HG03066 (cell line): ENCODE results near the gene TCAF1.

Experiments
- ATAC-seq: cut with Tn5 transposase; IDR thresholded peaks from one replicate; pipeline ENCODE4 v1.9.1; 2021; ENCODE audit warnings: low read depth; ENCODE audit not compliant: unreplicated experiment

The TCAF1 gene

GRCh38 chr7:143901668-143902331, at the start of gene TCAF1:
TCAF1 (minus strand) TSS chr7:143902176; CDS start chr7:143876608, 25,568 bp downstream.
- ATAC-seq: peak; percentile 92

DNA sequence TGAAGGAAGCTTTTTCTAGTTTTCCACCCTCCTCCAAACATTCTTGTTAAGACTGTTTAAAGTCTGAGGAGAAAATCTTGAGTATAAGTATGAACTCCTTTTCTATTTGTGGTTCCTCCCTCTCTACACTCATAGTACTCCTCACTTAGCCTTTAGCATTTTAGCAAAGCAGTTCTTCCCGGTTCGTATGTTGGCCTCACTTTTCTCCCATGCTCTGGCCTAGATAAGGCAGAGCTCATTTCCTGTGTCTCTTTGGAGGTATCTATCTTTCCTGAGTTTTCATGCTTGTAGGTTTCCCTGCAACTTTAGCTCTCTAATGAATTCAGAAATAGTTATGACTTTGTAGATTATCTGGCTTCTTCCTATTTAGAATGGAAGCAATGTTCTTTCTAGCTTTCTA, 46.8 kb upstream of the TCAF1 start:
- ATAC-seq: no peak

- ATAC-seq: no peak
Measured at GRCh38 chr7:143947111-143947510, 45.1 kb upstream of the TCAF1 start.

- ATAC-seq: no peak
Measured at GRCh38 chr7:143945423-143945822, 43.4 kb upstream of the TCAF1 start.

DNA sequence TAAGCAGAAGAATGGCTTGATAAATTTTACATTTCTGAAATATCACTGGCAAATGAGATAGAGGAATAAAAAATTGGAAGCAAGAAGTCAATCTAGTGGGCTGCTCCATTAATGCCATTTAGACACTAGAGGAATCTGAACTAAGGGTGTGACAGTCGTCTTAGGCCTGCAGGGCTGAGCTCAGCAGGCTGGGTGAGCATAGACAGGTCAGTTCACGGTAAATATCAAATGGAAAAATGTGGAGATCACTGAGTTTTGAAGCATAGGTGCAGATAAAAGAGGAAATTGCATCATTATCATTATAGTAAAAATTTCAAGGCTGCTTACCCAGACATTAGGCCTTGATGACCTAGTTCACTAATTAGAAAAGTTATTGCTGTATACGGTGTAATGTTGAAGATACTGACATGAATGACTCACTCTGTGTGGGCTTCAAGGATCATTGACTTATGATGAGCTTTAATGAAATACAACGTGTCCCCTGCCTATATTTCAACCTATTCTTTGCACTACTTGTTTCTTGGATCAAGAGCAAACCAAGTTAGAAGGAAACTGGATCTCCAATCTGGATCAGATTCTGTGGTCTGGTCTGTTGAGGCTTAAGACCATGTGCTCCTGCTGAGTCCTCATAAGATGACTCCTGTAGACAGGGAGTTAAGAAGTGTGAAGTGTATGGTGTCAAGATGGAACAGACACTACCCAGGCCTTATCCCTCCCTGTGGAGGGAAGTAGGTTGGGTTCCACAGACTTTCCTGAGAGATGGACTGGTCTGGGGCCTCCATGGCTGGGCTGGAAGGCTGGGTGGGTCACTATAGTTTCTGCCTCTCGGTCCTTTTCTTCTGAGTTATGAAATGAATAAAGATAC, 36.6 kb upstream of the TCAF1 start:
- no peak for ATAC-seq

GRCh38 chr7:143936087-143937009, 34.4 kb upstream of the TCAF1 start:
- ATAC-seq: no peak

- ATAC-seq: no peak
Measured at GRCh38 chr7:143934526-143935325, 32.8 kb upstream of the TCAF1 start, which contains the start of gene OR2F2. OR2F2 (plus strand) TSS chr7:143935233; CDS start chr7:143935233, 0 bp downstream.

- ATAC-seq: no peak
Measured at GRCh38 chr7:143931739-143932138, 29.8 kb upstream of the TCAF1 start.

- no peak for ATAC-seq
Measured at GRCh38 chr7:143929224-143929920, 27.4 kb upstream of the TCAF1 start.

DNA sequence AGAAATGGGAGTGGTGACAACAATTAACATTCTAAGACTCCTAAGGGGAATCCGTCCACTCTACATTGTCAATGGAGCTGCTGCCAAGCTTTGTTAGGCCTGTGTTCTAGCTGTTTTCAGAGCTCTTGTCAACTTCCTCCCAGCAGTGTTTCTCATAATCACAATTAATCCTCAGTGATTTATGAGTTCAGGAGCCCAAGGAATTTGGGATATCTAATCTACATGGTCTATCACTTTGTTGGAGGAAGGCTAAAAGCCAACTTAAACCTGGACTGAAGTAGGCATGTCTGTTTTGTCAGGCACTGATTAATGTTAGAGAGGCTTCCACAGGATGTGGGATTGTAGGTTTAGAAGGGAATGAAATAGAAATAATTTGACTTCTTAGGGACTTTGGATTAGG, 22.9 kb upstream of the TCAF1 start:
- ATAC-seq: no peak

DNA sequence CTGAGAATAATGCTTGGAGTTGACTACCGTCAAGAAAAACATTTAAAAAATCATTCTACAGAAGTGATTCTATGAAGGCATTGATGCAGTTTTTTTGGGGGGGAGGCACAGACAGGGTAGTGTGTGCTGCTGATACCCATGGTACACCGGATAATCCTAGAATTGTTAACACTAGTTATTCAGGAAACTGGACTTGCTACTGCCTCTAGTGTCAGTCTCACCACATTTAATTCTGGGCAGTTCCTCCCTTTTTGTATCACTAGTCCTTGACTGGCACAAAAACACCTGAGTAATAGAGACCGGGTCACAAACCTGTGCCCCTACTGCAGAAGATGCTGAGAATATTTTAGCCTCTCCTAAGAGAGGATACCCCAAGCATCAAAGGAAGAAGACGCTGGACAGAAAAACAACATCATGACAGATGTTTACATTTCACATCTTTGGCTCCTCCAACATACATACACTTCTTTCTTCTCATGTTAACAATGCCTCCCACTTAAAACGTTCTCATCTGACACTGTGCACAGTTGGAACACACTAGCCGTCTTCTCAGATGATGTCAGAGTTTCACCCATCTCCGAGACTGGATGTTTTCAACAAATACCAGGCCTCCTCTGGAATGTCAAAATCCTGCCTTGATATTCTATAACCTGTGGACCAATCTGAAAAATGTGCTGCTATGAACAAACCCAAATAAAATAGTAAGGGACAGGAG, 13.1 kb upstream of the TCAF1 start:
- no peak for ATAC-seq

- ATAC-seq: no peak
Measured at GRCh38 chr7:143913945-143914615, 12.1 kb upstream of the TCAF1 start.

GRCh38 chr7:143910473-143911248, 8.7 kb upstream of the TCAF1 start:
- no peak for ATAC-seq

- ATAC-seq: no peak
Measured at GRCh38 chr7:143909863-143910262, 7.9 kb upstream of the TCAF1 start.

DNA sequence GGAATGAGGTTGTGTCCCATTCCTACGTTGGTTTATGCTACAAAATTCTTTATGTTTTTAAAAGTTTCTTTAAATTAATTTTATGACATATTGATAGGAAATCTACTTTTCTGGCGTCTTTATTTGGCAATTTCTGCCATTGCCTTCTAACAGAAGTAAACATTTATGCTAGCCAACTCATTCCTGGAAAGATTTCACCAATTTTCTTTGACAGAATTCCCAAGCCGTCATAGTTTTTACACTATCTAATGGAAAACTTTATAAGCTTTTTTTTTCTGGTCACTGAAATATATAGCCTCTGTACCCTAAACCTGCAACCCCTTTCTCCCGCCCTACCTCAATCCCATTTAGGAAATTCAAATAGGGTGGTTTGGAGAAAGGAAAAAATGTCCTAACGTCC, 6.1 kb upstream of the TCAF1 start:
- no peak for ATAC-seq

- no peak for ATAC-seq
Measured at GRCh38 chr7:143906895-143907294, 4.9 kb upstream of the TCAF1 start.

GRCh38 chr7:143906151-143906550, 4.2 kb upstream of the TCAF1 start:
- no peak for ATAC-seq
